ENCODE data around the gene KMT2B.
"Not testable (repeated sequence)": the region's sequence is repeated elsewhere in the genome, so short reads cannot be mapped to it uniquely, and the experiment has no call there.

KMT2B gene

GRCh38 chr19:35768082-35768421 lies 50.2 kb downstream of the KMT2B start:
- H3K23ac ChIP-seq (ENCODE audit: low read length), result no peak overlapping the region
- WGBS (ENCODE audit: extremely low coverage, insufficient coverage, low lambda C conversion rate), result no CpG with 5 or more reads among the region's 15 CpGs
- H3K4me2 ChIP-seq (ENCODE audit: low read length), result no peak overlapping the region
- H4K8ac ChIP-seq (ENCODE audit: low read depth, low read length), result no peak overlapping the region
- no peaks in the 10 kb centered on the region for H3K27me3 ChIP-seq (ENCODE audit: insufficient read depth, low read length, poor library complexity)
- no peaks in the 10 kb centered on the region for H3K79me2 ChIP-seq (ENCODE audit: control insufficient read depth, insufficient read depth, low read length)
- no peak overlapping the region for H3K9ac ChIP-seq (ENCODE audit: low read length)
- no peak overlapping the region for H3K4ac ChIP-seq (ENCODE audit: low read depth, low read length)
- H3K4me3 ChIP-seq (ENCODE audit: low read length), result no peak overlapping the region
- H3K27ac ChIP-seq (ENCODE audit: low read depth, low read length), result no peak overlapping the region
- H2BK5ac ChIP-seq (ENCODE audit: low read length), result no peak overlapping the region
- H2BK15ac ChIP-seq (replicated peaks; ENCODE audit: low read depth), result no peak overlapping the region
- no peak overlapping the region for H2AK5ac ChIP-seq (ENCODE audit: low read length)
- no peak overlapping the region for H3K56ac ChIP-seq (ENCODE audit: low read length)
- H3K18ac ChIP-seq (ENCODE audit: low read length), result no peak overlapping the region
- H4K5ac ChIP-seq (ENCODE audit: low read length), result no peak overlapping the region
- H3K4me1 ChIP-seq (ENCODE audit: control insufficient read depth, low read depth, low read length), result no peaks in the 10 kb centered on the region
- no peaks in the 10 kb centered on the region for H3K79me1 ChIP-seq (ENCODE audit: low read length)
- no peak for DNase-seq
- H3K36me3 ChIP-seq (ENCODE audit: control insufficient read depth, insufficient read depth, low read length), result peaks cover 5% of the 10 kb centered on the region
- no peak overlapping the region for H2BK120ac ChIP-seq (ENCODE audit: low read depth, low read length)

- not testable (repeated sequence) for H3K18ac ChIP-seq (ENCODE audit: low read length); H3K4me2 ChIP-seq (ENCODE audit: low read length); H3K27ac ChIP-seq (ENCODE audit: low read depth, low read length); H2AK5ac ChIP-seq (ENCODE audit: low read length); H2BK15ac ChIP-seq (replicated peaks; ENCODE audit: low read depth); H3K23ac ChIP-seq (ENCODE audit: low read length); H3K9ac ChIP-seq (ENCODE audit: low read length); H4K8ac ChIP-seq (ENCODE audit: low read depth, low read length); H4K5ac ChIP-seq (ENCODE audit: low read length); H3K36me3 ChIP-seq (ENCODE audit: control insufficient read depth, insufficient read depth, low read length); H2BK5ac ChIP-seq (ENCODE audit: low read length); H3K4me1 ChIP-seq (ENCODE audit: control insufficient read depth, low read depth, low read length); H3K79me1 ChIP-seq (ENCODE audit: low read length); H3K79me2 ChIP-seq (ENCODE audit: control insufficient read depth, insufficient read depth, low read length); H3K56ac ChIP-seq (ENCODE audit: low read length); DNase-seq; H2BK120ac ChIP-seq (ENCODE audit: low read depth, low read length); H3K27me3 ChIP-seq (ENCODE audit: insufficient read depth, low read length, poor library complexity); H3K4me3 ChIP-seq (ENCODE audit: low read length); H3K4ac ChIP-seq (ENCODE audit: low read depth, low read length)
- no CpG with 5 or more reads among the region's 5 CpGs for WGBS (ENCODE audit: extremely low coverage, insufficient coverage, low lambda C conversion rate)
Measured at GRCh38 chr19:35772362-35772761, 54.6 kb downstream of the KMT2B start.

DNA sequence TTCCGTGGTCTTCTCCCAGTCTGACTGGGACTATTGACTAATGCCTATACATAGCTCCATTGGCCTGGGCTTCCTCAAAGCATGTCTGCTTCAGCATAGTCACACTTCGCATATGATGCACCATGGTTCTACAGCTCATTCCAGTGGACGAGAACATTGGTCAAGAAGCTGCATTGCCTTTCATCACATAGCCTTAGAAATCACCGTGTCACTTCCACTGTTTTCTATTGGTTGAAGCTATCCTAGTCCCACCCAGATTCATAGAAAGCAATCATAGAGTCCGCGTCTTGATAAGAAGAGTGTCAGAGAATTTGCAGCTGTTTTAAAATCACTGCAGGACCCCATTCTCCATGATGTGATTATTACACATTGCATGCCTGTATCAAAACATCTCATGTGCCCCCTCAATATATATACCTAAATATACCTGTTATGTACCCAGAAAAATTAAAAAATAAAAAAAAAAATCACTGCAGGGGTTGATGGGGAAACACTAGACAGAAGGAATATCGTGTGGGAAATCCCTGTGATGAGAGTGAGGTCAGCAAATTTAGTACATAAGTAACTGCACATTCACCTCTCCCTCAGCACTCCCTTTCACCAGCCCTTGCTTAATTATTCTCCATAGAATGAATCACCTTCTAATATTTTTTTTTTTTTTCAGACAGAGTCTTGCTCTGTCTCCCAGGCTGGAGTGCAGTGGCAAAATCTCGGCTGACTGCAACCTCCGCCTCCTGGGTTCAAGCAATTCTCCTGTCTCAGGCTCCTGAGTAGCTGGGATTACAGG lies 55.4 kb downstream of the KMT2B start:
- no peak overlapping the region for H3K23ac ChIP-seq (ENCODE audit: low read length)
- H3K4me1 ChIP-seq (ENCODE audit: control insufficient read depth, low read depth, low read length), result peaks cover 8% of the 10 kb centered on the region
- no peak overlapping the region for H4K8ac ChIP-seq (ENCODE audit: low read depth, low read length)
- H3K4ac ChIP-seq (ENCODE audit: low read depth, low read length), result no peak overlapping the region
- no peak overlapping the region for H3K9ac ChIP-seq (ENCODE audit: low read length)
- no peaks in the 10 kb centered on the region for H3K27me3 ChIP-seq (ENCODE audit: insufficient read depth, low read length, poor library complexity)
- no peak overlapping the region for H3K4me3 ChIP-seq (ENCODE audit: low read length)
- no peak overlapping the region for H2BK120ac ChIP-seq (ENCODE audit: low read depth, low read length)
- H3K36me3 ChIP-seq (ENCODE audit: control insufficient read depth, insufficient read depth, low read length), result peaks cover 2% of the 10 kb centered on the region
- H3K79me2 ChIP-seq (ENCODE audit: control insufficient read depth, insufficient read depth, low read length), result no peaks in the 10 kb centered on the region
- no peak for DNase-seq
- H3K79me1 ChIP-seq (ENCODE audit: low read length), result no peaks in the 10 kb centered on the region
- no peak overlapping the region for H2BK5ac ChIP-seq (ENCODE audit: low read length)
- no CpG with 5 or more reads among the region's 9 CpGs for WGBS (ENCODE audit: extremely low coverage, insufficient coverage, low lambda C conversion rate)
- H3K4me2 ChIP-seq (ENCODE audit: low read length), result no peak overlapping the region
- H3K27ac ChIP-seq (ENCODE audit: low read depth, low read length), result no peak overlapping the region
- no peak overlapping the region for H3K56ac ChIP-seq (ENCODE audit: low read length)
- no peak overlapping the region for H4K5ac ChIP-seq (ENCODE audit: low read length)
- no peak overlapping the region for H2BK15ac ChIP-seq (replicated peaks; ENCODE audit: low read depth)
- H2AK5ac ChIP-seq (ENCODE audit: low read length), result no peak overlapping the region
- no peak overlapping the region for H3K18ac ChIP-seq (ENCODE audit: low read length)

- no peak overlapping the region for H3K56ac ChIP-seq (ENCODE audit: low read length)
- H2AK5ac ChIP-seq (ENCODE audit: low read length), result no peak overlapping the region
- no peak overlapping the region for H3K4me3 ChIP-seq (ENCODE audit: low read length)
- H3K4me1 ChIP-seq (ENCODE audit: control insufficient read depth, low read depth, low read length), result peaks cover 8% of the 10 kb centered on the region
- no peaks in the 10 kb centered on the region for H3K79me2 ChIP-seq (ENCODE audit: control insufficient read depth, insufficient read depth, low read length)
- H3K27ac ChIP-seq (ENCODE audit: low read depth, low read length), result no peak overlapping the region
- H3K9ac ChIP-seq (ENCODE audit: low read length), result no peak overlapping the region
- no peak overlapping the region for H3K4me2 ChIP-seq (ENCODE audit: low read length)
- H3K36me3 ChIP-seq (ENCODE audit: control insufficient read depth, insufficient read depth, low read length), result no peaks in the 10 kb centered on the region
- H3K79me1 ChIP-seq (ENCODE audit: low read length), result no peaks in the 10 kb centered on the region
- no peak overlapping the region for H3K18ac ChIP-seq (ENCODE audit: low read length)
- no peak overlapping the region for H2BK5ac ChIP-seq (ENCODE audit: low read length)
- WGBS (ENCODE audit: extremely low coverage, insufficient coverage, low lambda C conversion rate), result no CpG with 5 or more reads among the region's 16 CpGs
- DNase-seq, result no peak
- H3K4ac ChIP-seq (ENCODE audit: low read depth, low read length), result no peak overlapping the region
- H3K23ac ChIP-seq (ENCODE audit: low read length), result no peak overlapping the region
- no peaks in the 10 kb centered on the region for H3K27me3 ChIP-seq (ENCODE audit: insufficient read depth, low read length, poor library complexity)
- H4K5ac ChIP-seq (ENCODE audit: low read length), result no peak overlapping the region
- no peak overlapping the region for H4K8ac ChIP-seq (ENCODE audit: low read depth, low read length)
- H2BK15ac ChIP-seq (replicated peaks; ENCODE audit: low read depth), result no peak overlapping the region
- no peak overlapping the region for H2BK120ac ChIP-seq (ENCODE audit: low read depth, low read length)
Measured at GRCh38 chr19:35774274-35775045, 56.7 kb downstream of the KMT2B start.

DNA sequence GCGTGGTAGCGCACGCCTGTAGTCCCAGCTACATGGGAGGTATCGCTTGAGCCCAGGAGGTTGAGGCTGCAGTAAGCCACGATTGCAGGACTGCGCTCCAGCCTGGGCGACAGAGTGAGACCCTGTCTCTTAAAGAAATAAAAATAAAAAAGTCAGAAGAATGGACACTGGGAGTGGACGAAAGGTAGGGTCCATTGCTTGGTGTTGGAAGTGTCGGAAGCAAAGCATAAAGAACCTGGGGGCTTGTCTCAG lies 57.2 kb downstream of the KMT2B start:
- no peak overlapping the region for H3K23ac ChIP-seq (ENCODE audit: low read length)
- H2BK15ac ChIP-seq (replicated peaks; ENCODE audit: low read depth), result no peak overlapping the region
- H3K18ac ChIP-seq (ENCODE audit: low read length), result no peak overlapping the region
- H3K56ac ChIP-seq (ENCODE audit: low read length), result no peak overlapping the region
- H2AK5ac ChIP-seq (ENCODE audit: low read length), result no peak overlapping the region
- H3K4ac ChIP-seq (ENCODE audit: low read depth, low read length), result no peak overlapping the region
- H3K4me3 ChIP-seq (ENCODE audit: low read length), result no peak overlapping the region
- no peak overlapping the region for H2BK5ac ChIP-seq (ENCODE audit: low read length)
- H3K79me1 ChIP-seq (ENCODE audit: low read length), result no peaks in the 10 kb centered on the region
- no peak overlapping the region for H3K4me2 ChIP-seq (ENCODE audit: low read length)
- DNase-seq, result no peak
- no peak overlapping the region for H3K9ac ChIP-seq (ENCODE audit: low read length)
- no peak overlapping the region for H4K5ac ChIP-seq (ENCODE audit: low read length)
- no peaks in the 10 kb centered on the region for H3K79me2 ChIP-seq (ENCODE audit: control insufficient read depth, insufficient read depth, low read length)
- H4K8ac ChIP-seq (ENCODE audit: low read depth, low read length), result no peak overlapping the region
- no peak overlapping the region for H3K27ac ChIP-seq (ENCODE audit: low read depth, low read length)
- no peak overlapping the region for H2BK120ac ChIP-seq (ENCODE audit: low read depth, low read length)
- H3K27me3 ChIP-seq (ENCODE audit: insufficient read depth, low read length, poor library complexity), result no peaks in the 10 kb centered on the region
- WGBS (ENCODE audit: extremely low coverage, insufficient coverage, low lambda C conversion rate), result no CpG with 5 or more reads among the region's 9 CpGs
- no peaks in the 10 kb centered on the region for H3K36me3 ChIP-seq (ENCODE audit: control insufficient read depth, insufficient read depth, low read length)
- peaks cover 8% of the 10 kb centered on the region for H3K4me1 ChIP-seq (ENCODE audit: control insufficient read depth, low read depth, low read length)

Data from mesendoderm (in vitro differentiated cells).